Trophoblast cell (in vitro differentiated cells and primary cell): ENCODE measurements around the gene MC1R.

Experiments used
- DNase-seq, 2 donors: peaks; one replicate each; pipeline ENCODE4 v3.0.0-alpha.2; 2016
- H2AFZ ChIP-seq: 2 replicates; pipeline ENCODE4 v1.6.1; 2013; ENCODE audit warnings: low read length, moderate library complexity, mild to moderate bottlenecking; ENCODE audit not compliant: insufficient read depth, poor library complexity
- H2AK5ac ChIP-seq: 2 replicates; pipeline ENCODE4 v1.6.1; 2013; ENCODE audit warnings: mild to moderate bottlenecking, low read length
- H2BK120ac ChIP-seq: 2 replicates; pipeline ENCODE4 v1.6.1; 2013; ENCODE audit warnings: low read length, mild to moderate bottlenecking, moderate library complexity; ENCODE audit not compliant: insufficient read depth, poor library complexity
- H2BK12ac ChIP-seq: 2 replicates; pipeline ENCODE4 v1.6.1; 2013; ENCODE audit warnings: mild to moderate bottlenecking, low read length, moderate library complexity
- H2BK5ac ChIP-seq: 2 replicates; pipeline ENCODE4 v1.6.1; 2013; ENCODE audit warnings: low read length, low read depth, moderate library complexity, mild to moderate bottlenecking; ENCODE audit not compliant: poor library complexity
- H3K14ac ChIP-seq: 2 replicates; pipeline ENCODE4 v1.6.1; 2013; ENCODE audit warnings: mild to moderate bottlenecking, low read length
- H3K18ac ChIP-seq: 2 replicates; pipeline ENCODE4 v1.6.1; 2013; ENCODE audit warnings: mild to moderate bottlenecking, low read length
- H3K23ac ChIP-seq: 2 replicates; pipeline ENCODE4 v1.6.1; 2013; ENCODE audit warnings: low read length
- H3K27ac ChIP-seq: 2 replicates; pipeline ENCODE4 v1.5.1; 2013; ENCODE audit warnings: low read depth, mild to moderate bottlenecking, inconsistent platforms, low read length, moderate library complexity
- H3K27me3 ChIP-seq: 2 replicates; pipeline ENCODE4 v1.6.1; 2013; ENCODE audit warnings: inconsistent platforms, mild to moderate bottlenecking, low read length, moderate library complexity; ENCODE audit not compliant: insufficient read depth
- H3K36me3 ChIP-seq, 2 experiments: 1 replicate in 1 of 2; 2 replicates in 1 of 2; pipeline ENCODE4 v1.6.1; 2013; ENCODE audit warnings: low read length in 2 of 2, mild to moderate bottlenecking in 2 of 2, moderate library complexity in 1 of 2; ENCODE audit not compliant: insufficient read depth in 2 of 2, control insufficient read depth in 1 of 2
- H3K4ac ChIP-seq: 2 replicates; pipeline ENCODE4 v1.6.1; 2013; ENCODE audit warnings: low read depth, mild to moderate bottlenecking, low read length, moderate library complexity
- H3K4me1 ChIP-seq, 2 experiments: 1 replicate in 1 of 2; 2 replicates in 1 of 2; pipeline ENCODE4 v1.6.1; 2013; ENCODE audit warnings: low read length in 2 of 2, mild to moderate bottlenecking in 2 of 2, moderate library complexity in 1 of 2; ENCODE audit not compliant: insufficient read depth in 2 of 2, control insufficient read depth in 1 of 2
- H3K4me2 ChIP-seq: 2 replicates; pipeline ENCODE4 v1.6.1; 2013; ENCODE audit warnings: inconsistent platforms, mild to moderate bottlenecking, low read length, moderate library complexity
- H3K4me3 ChIP-seq: 2 replicates; pipeline ENCODE4 v1.5.1; 2013; ENCODE audit warnings: mild to moderate bottlenecking, low read depth, low read length, inconsistent platforms
- H3K79me1 ChIP-seq: one replicate; pipeline ENCODE4 v1.6.1; 2013; ENCODE audit warnings: low read length
- H3K79me2 ChIP-seq: 2 replicates; pipeline ENCODE4 v1.6.1; 2013; ENCODE audit warnings: low read length, mild to moderate bottlenecking; ENCODE audit not compliant: control insufficient read depth, insufficient read depth, poor library complexity
- H3K9ac ChIP-seq: 2 replicates; pipeline ENCODE4 v1.6.1; 2013; ENCODE audit warnings: mild to moderate bottlenecking, low read length
- H3K9me3 ChIP-seq: 2 replicates; pipeline ENCODE4 v1.6.1; 2013; ENCODE audit warnings: low read depth, mild to moderate bottlenecking, control low read depth, inconsistent platforms, low read length; ENCODE audit not compliant: insufficient read depth
- H4K12ac ChIP-seq: 2 replicates; pipeline ENCODE4 v1.6.1; 2013; ENCODE audit warnings: low read depth, mild to moderate bottlenecking, low read length, moderate library complexity
- H4K8ac ChIP-seq: 2 replicates; pipeline ENCODE4 v1.6.1; 2013; ENCODE audit warnings: low read depth, mild to moderate bottlenecking, low read length, moderate library complexity
- H4K91ac ChIP-seq: one replicate; pipeline ENCODE4 v1.6.1; 2013; ENCODE audit warnings: low read depth, mild to moderate bottlenecking, low read length, moderate library complexity
- WGBS: extraction: QIAGEN DNeasy Blood & Tissue Kit; methylation state at CpG from one replicate; pipeline ENCODE4 v1.1.7; 2013; ENCODE audit warnings: missing lambda C conversion rate; ENCODE audit not compliant: insufficient read length, insufficient coverage; ENCODE audit errors: extremely low coverage; 5-methylcytosine and 5-hydroxymethylcytosine counted together

MC1R gene

GRCh38 chr16:89954462-89954861, 35.8 kb downstream of the MC1R start:
- H3K9me3 ChIP-seq = peaks cover 2% of the 10 kb centered on the region
- WGBS = no CpG with 5 or more reads among the region's 15 CpGs

GRCh38 chr16:89955001-89955685, 36.5 kb downstream of the MC1R start:
- H3K14ac ChIP-seq = no peak overlapping the region
- no peak overlapping the region for H2BK120ac ChIP-seq
- H2BK5ac ChIP-seq = no peak overlapping the region
- H3K9me3 ChIP-seq = peaks cover 2% of the 10 kb centered on the region
- H4K8ac ChIP-seq = no peak overlapping the region
- no peak overlapping the region for H3K4me3 ChIP-seq
- peaks cover 34 to 47% of the 10 kb centered on the region in 2 experiments for H3K36me3 ChIP-seq
- no peak overlapping the region for H4K12ac ChIP-seq
- no CpG with 5 or more reads among the region's 15 CpGs for WGBS
- H2AK5ac ChIP-seq = no peak overlapping the region
- H3K4ac ChIP-seq = no peak overlapping the region
- H3K23ac ChIP-seq = no peak overlapping the region
- no peak for DNase-seq
- no peaks in the 10 kb centered on the region for H3K79me1 ChIP-seq
- H3K27ac ChIP-seq = no peak overlapping the region
- H2AFZ ChIP-seq = no peak overlapping the region
- no peak overlapping the region for H3K4me2 ChIP-seq
- no peaks in the 10 kb centered on the region for H3K4me1 ChIP-seq
- H4K91ac ChIP-seq = no peak overlapping the region
- H3K27me3 ChIP-seq = no peaks in the 10 kb centered on the region
- no peak overlapping the region for H3K9ac ChIP-seq
- H3K79me2 ChIP-seq = no peaks in the 10 kb centered on the region
- H2BK12ac ChIP-seq = no peak overlapping the region
- no peak overlapping the region for H3K18ac ChIP-seq

More at GRCh38 chr16:89954462-89954861, 35.8 kb downstream of the MC1R start:
- Histone ChIP-seq H3K36me3 (peaks cover 32 to 42% of the 10 kb centered on the region in 2 experiments), H3K4me2 (no peak overlapping the region), H3K27me3 (no peaks in the 10 kb centered on the region), H3K18ac (no peak overlapping the region), H3K4me1 (peaks cover under 1 to 4% of the 10 kb centered on the region in 2 experiments), H4K91ac (no peak overlapping the region), H4K12ac (no peak overlapping the region), H2BK5ac (no peak overlapping the region), H3K9ac (no peak overlapping the region), H3K4ac (no peak overlapping the region), H3K23ac (no peak overlapping the region), H2AFZ (no peak overlapping the region), H2BK12ac (no peak overlapping the region), H3K14ac (no peak overlapping the region), H3K79me2 (no peaks in the 10 kb centered on the region), H3K27ac (no peak overlapping the region), H3K4me3 (no peak overlapping the region), H2AK5ac (no peak overlapping the region), H3K79me1 (no peaks in the 10 kb centered on the region), H4K8ac (no peak overlapping the region), H2BK120ac (no peak overlapping the region)
- no peak for DNase-seq

GRCh38 chr16:89956505-89957215, 38.0 kb downstream of the MC1R start:
- no peaks in the 10 kb centered on the region for H3K27me3 ChIP-seq
- H3K23ac ChIP-seq = no peak overlapping the region
- H2BK5ac ChIP-seq = no peak overlapping the region

GRCh38 chr16:89957216-89957785, 38.6 kb downstream of the MC1R start:
- Histone ChIP-seq H3K4me3 (no peak overlapping the region), H4K12ac (no peak overlapping the region), H2AFZ (no peak overlapping the region), H4K8ac (no peak overlapping the region), H3K14ac (no peak overlapping the region), H3K18ac (no peak overlapping the region), H3K79me1 (no peaks in the 10 kb centered on the region), H2BK120ac (no peak overlapping the region), H3K9me3 (peaks cover 2% of the 10 kb centered on the region), H2AK5ac (no peak overlapping the region), H3K4ac (no peak overlapping the region), H3K27me3 (no peaks in the 10 kb centered on the region), H3K4me1 (peaks cover 0 to 5% of the 10 kb centered on the region in 2 experiments), H3K9ac (no peak overlapping the region), H3K79me2 (no peaks in the 10 kb centered on the region), H3K36me3 (peaks cover 46 to 61% of the 10 kb centered on the region in 2 experiments), H3K4me2 (no peak overlapping the region), H3K27ac (no peak overlapping the region), H4K91ac (no peak overlapping the region), H2BK12ac (no peak overlapping the region), H3K23ac (no peak overlapping the region), H2BK5ac (no peak overlapping the region)
- WGBS = no CpG with 5 or more reads among the region's 23 CpGs
- no peak for DNase-seq

More at GRCh38 chr16:89956505-89957215, 38.0 kb downstream of the MC1R start:
- H3K4me2 ChIP-seq = no peak overlapping the region
- no peak for DNase-seq
- no peaks in the 10 kb centered on the region for H3K79me1 ChIP-seq
- H3K9me3 ChIP-seq = peaks cover 2% of the 10 kb centered on the region
- no peak overlapping the region for H3K4ac ChIP-seq
- H4K12ac ChIP-seq = peak overlapping the region; percentile 9
- no peak overlapping the region for H3K4me3 ChIP-seq
- no peak overlapping the region for H4K8ac ChIP-seq
- WGBS = no CpG with 5 or more reads among the region's 15 CpGs
- no peak overlapping the region for H2AK5ac ChIP-seq
- H3K18ac ChIP-seq = no peak overlapping the region
- H3K9ac ChIP-seq = no peak overlapping the region
- peaks cover 43 to 57% of the 10 kb centered on the region in 2 experiments for H3K36me3 ChIP-seq
- H4K91ac ChIP-seq = no peak overlapping the region
- H2BK120ac ChIP-seq = no peak overlapping the region
- peaks cover 0 to 5% of the 10 kb centered on the region in 2 experiments for H3K4me1 ChIP-seq
- no peak overlapping the region for H2AFZ ChIP-seq
- H3K14ac ChIP-seq = no peak overlapping the region
- no peaks in the 10 kb centered on the region for H3K79me2 ChIP-seq
- no peak overlapping the region for H2BK12ac ChIP-seq
- H3K27ac ChIP-seq = no peak overlapping the region
